ENCODE measurements around the gene NRXN2.

Gene NRXN2

GRCh38 chr11:64655941-64656601, 66.9 kb downstream of the NRXN2 start:
- peaks cover 0 to 35% of the 10 kb centered on the region in 2 donors for H3K27me3 Mint-ChIP-seq

GRCh38 chr11:64654958-64655541, 67.9 kb downstream of the NRXN2 start:
- H3K9me3 Mint-ChIP-seq = no peaks in the 10 kb centered on the region
- H3K4me3 Mint-ChIP-seq = no peak overlapping the region
- no peak for DNase-seq
- H3K36me3 Mint-ChIP-seq (ENCODE audit: insufficient read depth) = no peaks in the 10 kb centered on the region
- H3K27me3 Mint-ChIP-seq = peaks cover 0 to 38% of the 10 kb centered on the region in 2 donors
- peaks cover 4 to 7% of the 10 kb centered on the region in 2 donors for H3K4me1 Mint-ChIP-seq (ENCODE audit: low read depth in 2 of 2)
- no peak overlapping the region for H3K27ac Mint-ChIP-seq
- peak; percentile 24 for ATAC-seq (replicated peaks)

More at GRCh38 chr11:64655941-64656601, 66.9 kb downstream of the NRXN2 start:
- peaks cover 4 to 7% of the 10 kb centered on the region in 2 donors for H3K4me1 Mint-ChIP-seq (ENCODE audit: low read depth in 2 of 2)
- H3K36me3 Mint-ChIP-seq (ENCODE audit: insufficient read depth) = no peaks in the 10 kb centered on the region
- no peaks in the 10 kb centered on the region for H3K9me3 Mint-ChIP-seq
- no peak for ATAC-seq (replicated peaks)
- DNase-seq = no peak
- no peak overlapping the region for H3K4me3 Mint-ChIP-seq
- H3K27ac Mint-ChIP-seq = peak overlapping the region in 1 of 2 donors; percentile 3

GRCh38 chr11:64654439-64654838, 68.6 kb downstream of the NRXN2 start:
- ATAC-seq (replicated peaks) (no peak), DNase-seq (no peak)
- Mint-ChIP-seq H3K9me3 (no peaks in the 10 kb centered on the region), H3K4me1 (ENCODE audit: low read depth in 2 of 2) (peaks cover 4 to 7% of the 10 kb centered on the region in 2 donors), H3K36me3 (ENCODE audit: insufficient read depth) (no peaks in the 10 kb centered on the region), H3K27ac (no peak overlapping the region), H3K27me3 (peaks cover under 1 to 38% of the 10 kb centered on the region in 2 donors), H3K4me3 (no peak overlapping the region)

GRCh38 chr11:64653388-64653973, 69.5 kb downstream of the NRXN2 start:
- H3K36me3 Mint-ChIP-seq (ENCODE audit: insufficient read depth) = no peaks in the 10 kb centered on the region
- H3K4me3 Mint-ChIP-seq = no peak overlapping the region
- ATAC-seq (replicated peaks) = no peak
- H3K9me3 Mint-ChIP-seq = no peaks in the 10 kb centered on the region
- peaks cover 7 to 45% of the 10 kb centered on the region in 2 donors for H3K27me3 Mint-ChIP-seq
- DNase-seq = no peak
- H3K27ac Mint-ChIP-seq = no peak overlapping the region
- peaks cover 4 to 7% of the 10 kb centered on the region in 2 donors for H3K4me1 Mint-ChIP-seq (ENCODE audit: low read depth in 2 of 2)

DNA sequence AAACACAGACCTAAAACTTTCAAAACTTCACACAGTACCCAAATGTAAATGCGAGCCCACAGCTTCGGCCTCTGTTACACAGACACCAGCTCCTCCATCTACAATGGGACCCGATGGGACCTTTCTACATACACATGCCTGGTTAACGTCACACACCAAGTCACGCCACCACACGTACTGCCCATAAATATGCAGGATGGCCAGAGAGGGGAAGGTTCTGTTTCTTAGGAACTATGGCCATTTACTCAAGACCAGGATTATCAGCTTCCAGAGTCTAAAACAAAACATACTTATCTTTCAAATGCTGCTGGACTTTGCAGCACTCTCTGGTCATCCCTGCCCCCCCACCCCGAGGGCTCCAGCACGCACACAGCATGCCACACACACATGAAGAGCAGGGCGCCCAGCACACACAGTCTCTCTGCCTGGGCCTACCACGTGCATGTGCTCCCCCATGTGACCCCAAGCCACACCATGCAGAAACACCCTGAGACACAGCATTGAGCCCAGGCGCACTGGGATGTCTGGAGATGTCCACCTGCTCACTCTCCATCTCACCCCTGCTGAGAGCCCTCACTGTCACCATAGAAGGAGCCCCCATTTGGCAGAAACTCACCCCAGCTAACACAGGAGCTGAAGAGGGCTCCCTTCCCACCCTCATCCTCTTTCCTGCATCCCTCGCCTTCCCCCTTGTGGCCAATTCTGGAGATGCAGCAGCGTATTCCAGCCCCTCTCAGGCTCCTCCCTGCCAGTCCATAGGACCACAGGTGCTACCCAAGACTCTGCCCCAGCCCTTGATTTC, 70.2 kb downstream of the NRXN2 start:
- Mint-ChIP-seq H3K27ac (no peak overlapping the region), H3K4me1 (ENCODE audit: low read depth in 2 of 2) (peaks cover 4 to 7% of the 10 kb centered on the region in 2 donors), H3K9me3 (no peaks in the 10 kb centered on the region), H3K4me3 (no peak overlapping the region), H3K36me3 (ENCODE audit: insufficient read depth) (peaks cover 1% of the 10 kb centered on the region), H3K27me3 (peaks cover 9 to 49% of the 10 kb centered on the region in 2 donors)
- peak; percentile 79 for ATAC-seq (replicated peaks)
- peak; percentile 63 to 75 (median 68) for DNase-seq

DNA sequence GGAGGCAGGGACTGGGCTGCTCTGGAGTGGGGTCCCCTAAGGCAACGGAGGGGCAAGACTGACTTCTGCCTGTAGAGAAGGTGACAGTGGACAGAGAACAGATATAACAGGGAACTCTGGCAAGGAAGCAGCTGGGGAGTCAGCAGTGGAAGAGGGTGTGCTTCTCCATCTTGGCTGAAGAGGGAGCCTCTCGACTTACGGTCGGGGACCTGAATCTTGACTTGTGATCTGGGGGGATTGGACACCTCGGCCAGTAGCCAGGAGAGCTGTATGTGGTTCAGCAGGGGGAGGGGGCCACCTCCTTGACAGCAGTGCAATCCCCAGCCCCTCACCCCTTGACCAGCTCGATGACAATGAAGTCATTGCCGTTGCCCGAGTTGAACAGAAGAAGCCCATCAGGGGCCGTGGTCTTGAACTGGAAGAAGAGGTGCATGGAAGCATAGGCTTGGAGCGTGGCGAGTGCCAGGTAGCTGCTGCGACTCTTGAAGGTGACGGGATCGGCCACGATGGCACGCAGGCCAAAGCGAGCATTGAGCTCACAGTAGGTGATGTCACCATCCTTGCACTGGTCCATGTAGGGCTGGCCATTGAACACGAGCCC, 72.0 kb downstream of the NRXN2 start:
- peaks cover 2% of the 10 kb centered on the region for H3K36me3 Mint-ChIP-seq (ENCODE audit: insufficient read depth)
- no peak overlapping the region for H3K27ac Mint-ChIP-seq
- H3K4me1 Mint-ChIP-seq (ENCODE audit: low read depth in 2 of 2) = peaks cover 4 to 7% of the 10 kb centered on the region in 2 donors
- no peaks in the 10 kb centered on the region for H3K9me3 Mint-ChIP-seq
- H3K27me3 Mint-ChIP-seq = peaks cover 26 to 58% of the 10 kb centered on the region in 2 donors
- ATAC-seq (replicated peaks) (no peak), DNase-seq (no peak)
- H3K4me3 Mint-ChIP-seq = no peak overlapping the region

- ATAC-seq (replicated peaks) = no peak
- Mint-ChIP-seq H3K27me3 (peaks cover 36 to 75% of the 10 kb centered on the region in 2 donors), H3K4me1 (ENCODE audit: low read depth in 2 of 2) (peaks cover 4 to 7% of the 10 kb centered on the region in 2 donors), H3K9me3 (no peaks in the 10 kb centered on the region), H3K4me3 (no peak overlapping the region), H3K27ac (no peak overlapping the region), H3K36me3 (ENCODE audit: insufficient read depth) (peaks cover 2% of the 10 kb centered on the region)
- no peak for DNase-seq
Observed at GRCh38 chr11:64649291-64649697, 73.7 kb downstream of the NRXN2 start.

GRCh38 chr11:64648551-64648950, 74.4 kb downstream of the NRXN2 start:
- peaks cover 2% of the 10 kb centered on the region for H3K36me3 Mint-ChIP-seq (ENCODE audit: insufficient read depth)
- H3K27me3 Mint-ChIP-seq = peaks cover 42 to 82% of the 10 kb centered on the region in 2 donors
- no peak for ATAC-seq (replicated peaks)
- peaks cover 4 to 7% of the 10 kb centered on the region in 2 donors for H3K4me1 Mint-ChIP-seq (ENCODE audit: low read depth in 2 of 2)
- no peak for DNase-seq
- no peaks in the 10 kb centered on the region for H3K9me3 Mint-ChIP-seq
- H3K4me3 Mint-ChIP-seq = no peak overlapping the region
- no peak overlapping the region for H3K27ac Mint-ChIP-seq

DNA sequence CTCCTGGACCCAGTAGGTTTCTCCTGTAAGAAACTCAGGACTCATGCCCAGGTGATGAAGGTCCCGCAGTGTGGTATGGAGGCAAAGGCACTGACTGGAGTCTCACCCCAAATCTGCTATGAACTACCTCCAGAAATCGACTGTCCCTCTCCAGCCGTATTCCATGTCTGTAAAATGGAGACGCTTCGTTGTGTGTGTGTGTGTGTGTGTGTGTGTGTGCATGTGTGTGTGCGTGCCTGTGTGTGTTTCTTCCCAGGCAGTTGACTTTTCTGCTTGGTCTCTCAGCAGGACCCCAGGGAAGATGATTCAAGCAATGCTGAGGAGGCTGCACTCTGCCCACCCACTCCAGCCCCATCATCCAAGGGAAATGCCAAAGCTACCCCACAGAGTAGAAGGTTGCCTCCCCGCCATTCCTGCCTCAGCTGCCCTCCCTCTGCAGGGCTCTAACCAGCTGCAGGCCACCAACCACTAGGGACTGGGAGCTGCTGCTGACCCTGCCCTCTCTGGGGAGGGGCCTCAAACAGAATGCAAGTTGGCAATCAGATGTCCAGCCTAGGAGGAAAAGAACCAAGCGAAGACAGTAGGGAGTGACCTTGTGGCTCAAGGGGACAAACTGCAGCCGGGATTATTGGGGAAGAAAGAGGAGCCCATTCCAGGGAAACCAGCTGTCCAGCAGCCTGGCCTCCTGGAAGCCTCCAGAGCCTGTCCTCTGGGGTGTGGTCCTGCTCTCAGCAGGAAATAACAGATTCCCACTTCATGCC, 75.8 kb downstream of the NRXN2 start:
- Mint-ChIP-seq H3K36me3 (ENCODE audit: insufficient read depth) (peaks cover 2% of the 10 kb centered on the region), H3K27ac (peak overlapping the region in 1 of 2 donors; percentile 76), H3K4me1 (ENCODE audit: low read depth in 2 of 2) (no peaks in the 10 kb centered on the region), H3K9me3 (no peaks in the 10 kb centered on the region), H3K27me3 (peaks cover 42 to 74% of the 10 kb centered on the region in 2 donors), H3K4me3 (no peak overlapping the region)
- ATAC-seq (replicated peaks) (no peak), DNase-seq (no peak)

- Mint-ChIP-seq H3K27ac (no peak overlapping the region), H3K36me3 (ENCODE audit: insufficient read depth) (peaks cover 2% of the 10 kb centered on the region), H3K4me3 (peak overlapping the region in 1 of 2 donors; percentile 14), H3K4me1 (ENCODE audit: low read depth in 2 of 2) (no peaks in the 10 kb centered on the region), H3K27me3 (peaks cover 42 to 60% of the 10 kb centered on the region in 2 donors), H3K9me3 (no peaks in the 10 kb centered on the region)
- ATAC-seq (replicated peaks) = no peak
- DNase-seq = no peak
Observed at GRCh38 chr11:64644647-64645275, 78.2 kb downstream of the NRXN2 start.

GRCh38 chr11:64643920-64644646, 78.9 kb downstream of the NRXN2 start:
- Mint-ChIP-seq H3K4me1 (ENCODE audit: low read depth in 2 of 2) (no peaks in the 10 kb centered on the region), H3K36me3 (ENCODE audit: insufficient read depth) (peaks cover 2% of the 10 kb centered on the region), H3K9me3 (no peaks in the 10 kb centered on the region), H3K4me3 (peak overlapping the region in 1 of 2 donors; percentile 18), H3K27ac (no peak overlapping the region), H3K27me3 (peaks cover 38 to 53% of the 10 kb centered on the region in 2 donors)
- DNase-seq (no peak), ATAC-seq (replicated peaks) (no peak)

All from effector memory CD8-positive, alpha-beta T cell (primary cell).